Keratinocyte (primary cell): ENCODE measurements around the gene MICAL2.
A peak's percentile ranks its signal among the peaks of the same experiment; 100 is the strongest.

ENCODE experiments used
- CTCF ChIP-seq, 3 experiments: IDR thresholded peaks in 1 of 3; conservative IDR thresholded peaks in 1 of 3; optimal IDR thresholded peaks in 1 of 3; 2 replicates in 2 of 3; 3 replicates in 1 of 3; pipeline versions ENCODE3 to v1.5.1; 2011; ENCODE audit warnings: low read length in 3 of 3, mild to moderate bottlenecking in 3 of 3, moderate library complexity in 2 of 3, control low read depth in 1 of 3, inconsistent platforms in 1 of 3; ENCODE audit not compliant: insufficient read depth in 2 of 3; ENCODE audit errors: extremely low read depth in 1 of 3
- EZH2 ChIP-seq: IDR thresholded peaks from one replicate; pipeline ENCODE4 v1.6.1; 2012; ENCODE audit warnings: inconsistent platforms, mild to moderate bottlenecking, low read length, moderate library complexity

- TF ChIP-seq CTCF (optimal IDR thresholded peaks at IDR 0.05 in 1 of 3, IDR thresholded peaks at IDR 0.05 in 1 of 3, conservative IDR thresholded peaks at IDR 0.05 in 1 of 3; ENCODE audit: extremely low read depth in 1 of 3, insufficient read depth in 2 of 3, low read length in 3 of 3) (peak in 2 of 3 experiments; percentile 19 to 45), EZH2 (no peak)
Measured at GRCh38 chr11:12087075-12088004, 23.1 kb upstream of the MICAL2 start.
